ENCODE results near the gene COPS3.

Gene COPS3

GRCh38 chr17:17228521-17229279 lies 52.3 kb downstream of the COPS3 start:
- no peak overlapping the region for H3K4me3 ChIP-seq (ENCODE audit: low read depth, low read length)
- H3K9me3 ChIP-seq (ENCODE audit: control insufficient read depth, insufficient read depth, low read depth, low read length): no peaks in the 10 kb centered on the region

GRCh38 chr17:17227608-17228520 lies 53.2 kb downstream of the COPS3 start:
- H3K36me3 ChIP-seq (ENCODE audit: control insufficient read depth, insufficient read depth, low read length): peaks cover 98% of the 10 kb centered on the region
- H3K27me3 ChIP-seq (ENCODE audit: control insufficient read depth, insufficient read depth, low read length): no peaks in the 10 kb centered on the region
- no peaks in the 10 kb centered on the region for H3K9me3 ChIP-seq (ENCODE audit: control insufficient read depth, insufficient read depth, low read depth, low read length)
- H3K27ac ChIP-seq (ENCODE audit: low read depth, low read length): no peak overlapping the region
- no peak overlapping the region for H3K9ac ChIP-seq (ENCODE audit: low read length)
- H3K4me3 ChIP-seq (ENCODE audit: low read depth, low read length): no peak overlapping the region
- H3K4me1 ChIP-seq (ENCODE audit: control insufficient read depth, insufficient read depth, low read length): no peaks in the 10 kb centered on the region

More at GRCh38 chr17:17228521-17229279, 52.3 kb downstream of the COPS3 start:
- Histone ChIP-seq H3K27ac (ENCODE audit: low read depth, low read length) (no peak overlapping the region), H3K27me3 (ENCODE audit: control insufficient read depth, insufficient read depth, low read length) (no peaks in the 10 kb centered on the region), H3K36me3 (ENCODE audit: control insufficient read depth, insufficient read depth, low read length) (peaks cover 92% of the 10 kb centered on the region), H3K4me1 (ENCODE audit: control insufficient read depth, insufficient read depth, low read length) (no peaks in the 10 kb centered on the region), H3K9ac (ENCODE audit: low read length) (no peak overlapping the region)

GRCh38 chr17:17226451-17227265 lies 54.4 kb downstream of the COPS3 start:
- Histone ChIP-seq H3K4me3 (ENCODE audit: low read depth, low read length) (no peak overlapping the region), H3K9ac (ENCODE audit: low read length) (no peak overlapping the region), H3K9me3 (ENCODE audit: control insufficient read depth, insufficient read depth, low read depth, low read length) (no peaks in the 10 kb centered on the region), H3K27ac (ENCODE audit: low read depth, low read length) (no peak overlapping the region), H3K4me1 (ENCODE audit: control insufficient read depth, insufficient read depth, low read length) (no peaks in the 10 kb centered on the region), H3K36me3 (ENCODE audit: control insufficient read depth, insufficient read depth, low read length) (peaks cover 96% of the 10 kb centered on the region), H3K27me3 (ENCODE audit: control insufficient read depth, insufficient read depth, low read length) (no peaks in the 10 kb centered on the region)

GRCh38 chr17:17225901-17226300 lies 55.1 kb downstream of the COPS3 start:
- Histone ChIP-seq H3K4me1 (ENCODE audit: control insufficient read depth, insufficient read depth, low read length) (no peaks in the 10 kb centered on the region), H3K27ac (ENCODE audit: low read depth, low read length) (no peak overlapping the region), H3K9ac (ENCODE audit: low read length) (no peak overlapping the region), H3K4me3 (ENCODE audit: low read depth, low read length) (no peak overlapping the region), H3K9me3 (ENCODE audit: control insufficient read depth, insufficient read depth, low read depth, low read length) (no peaks in the 10 kb centered on the region), H3K36me3 (ENCODE audit: control insufficient read depth, insufficient read depth, low read length) (peaks cover 96% of the 10 kb centered on the region), H3K27me3 (ENCODE audit: control insufficient read depth, insufficient read depth, low read length) (no peaks in the 10 kb centered on the region)

GRCh38 chr17:17224137-17224536 lies 56.9 kb downstream of the COPS3 start:
- Histone ChIP-seq H3K27ac (ENCODE audit: low read depth, low read length) (no peak overlapping the region), H3K9me3 (ENCODE audit: control insufficient read depth, insufficient read depth, low read depth, low read length) (no peaks in the 10 kb centered on the region), H3K4me1 (ENCODE audit: control insufficient read depth, insufficient read depth, low read length) (no peaks in the 10 kb centered on the region), H3K4me3 (ENCODE audit: low read depth, low read length) (no peak overlapping the region), H3K9ac (ENCODE audit: low read length) (no peak overlapping the region), H3K27me3 (ENCODE audit: control insufficient read depth, insufficient read depth, low read length) (no peaks in the 10 kb centered on the region), H3K36me3 (ENCODE audit: control insufficient read depth, insufficient read depth, low read length) (peaks cover 94% of the 10 kb centered on the region)

DNA sequence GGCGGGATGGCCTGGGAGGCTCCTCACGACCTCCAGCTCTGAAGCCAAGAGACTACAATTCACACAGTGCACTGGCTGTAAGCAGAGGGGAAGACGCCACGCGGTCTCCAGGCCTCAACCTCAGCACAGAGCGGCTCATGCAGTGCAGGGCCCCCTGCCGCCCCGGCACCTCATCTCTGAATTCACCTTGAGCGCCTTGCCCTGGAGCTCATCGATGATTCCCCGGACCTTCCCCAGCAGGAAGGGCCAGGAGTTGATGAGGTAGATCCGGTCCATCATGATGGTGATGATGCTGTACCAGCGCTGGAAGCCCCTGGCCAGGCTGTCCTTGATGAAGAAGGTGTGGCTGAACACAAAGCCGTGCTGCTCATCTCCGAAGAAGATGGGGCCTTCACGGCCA lies 57.3 kb downstream of the COPS3 start:
- H3K9me3 ChIP-seq (ENCODE audit: control insufficient read depth, insufficient read depth, low read depth, low read length): no peaks in the 10 kb centered on the region
- H3K4me1 ChIP-seq (ENCODE audit: control insufficient read depth, insufficient read depth, low read length): no peaks in the 10 kb centered on the region
- H3K27me3 ChIP-seq (ENCODE audit: control insufficient read depth, insufficient read depth, low read length): no peaks in the 10 kb centered on the region
- H3K36me3 ChIP-seq (ENCODE audit: control insufficient read depth, insufficient read depth, low read length): peaks cover 94% of the 10 kb centered on the region
- H3K27ac ChIP-seq (ENCODE audit: low read depth, low read length): no peak overlapping the region
- no peak overlapping the region for H3K9ac ChIP-seq (ENCODE audit: low read length)
- H3K4me3 ChIP-seq (ENCODE audit: low read depth, low read length): no peak overlapping the region

DNA sequence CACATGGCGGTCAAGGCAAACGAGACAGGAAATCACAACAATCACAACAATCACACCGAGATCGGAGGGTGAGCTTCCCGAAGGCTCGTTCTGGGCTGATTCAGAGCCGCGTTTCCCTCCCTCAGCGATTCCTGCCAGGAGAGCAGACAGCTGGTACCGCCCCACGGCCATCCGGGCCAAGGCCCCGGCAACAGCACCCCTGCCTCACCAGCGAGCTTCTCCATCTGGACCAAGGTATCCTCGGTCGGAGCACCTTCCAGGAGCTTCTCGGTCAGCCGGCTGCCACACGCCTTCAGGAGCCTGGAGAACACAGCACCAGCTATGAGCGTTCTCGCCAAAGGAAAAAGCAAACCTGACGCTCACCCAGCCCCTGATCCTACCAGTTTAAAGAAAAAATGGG lies 59.7 kb downstream of the COPS3 start:
- H3K9me3 ChIP-seq (ENCODE audit: control insufficient read depth, insufficient read depth, low read depth, low read length): no peaks in the 10 kb centered on the region
- no peak overlapping the region for H3K9ac ChIP-seq (ENCODE audit: low read length)
- no peak overlapping the region for H3K27ac ChIP-seq (ENCODE audit: low read depth, low read length)
- H3K4me3 ChIP-seq (ENCODE audit: low read depth, low read length): no peak overlapping the region
- H3K27me3 ChIP-seq (ENCODE audit: control insufficient read depth, insufficient read depth, low read length): no peaks in the 10 kb centered on the region
- H3K4me1 ChIP-seq (ENCODE audit: control insufficient read depth, insufficient read depth, low read length): no peaks in the 10 kb centered on the region
- H3K36me3 ChIP-seq (ENCODE audit: control insufficient read depth, insufficient read depth, low read length): peaks cover 94% of the 10 kb centered on the region

DNA sequence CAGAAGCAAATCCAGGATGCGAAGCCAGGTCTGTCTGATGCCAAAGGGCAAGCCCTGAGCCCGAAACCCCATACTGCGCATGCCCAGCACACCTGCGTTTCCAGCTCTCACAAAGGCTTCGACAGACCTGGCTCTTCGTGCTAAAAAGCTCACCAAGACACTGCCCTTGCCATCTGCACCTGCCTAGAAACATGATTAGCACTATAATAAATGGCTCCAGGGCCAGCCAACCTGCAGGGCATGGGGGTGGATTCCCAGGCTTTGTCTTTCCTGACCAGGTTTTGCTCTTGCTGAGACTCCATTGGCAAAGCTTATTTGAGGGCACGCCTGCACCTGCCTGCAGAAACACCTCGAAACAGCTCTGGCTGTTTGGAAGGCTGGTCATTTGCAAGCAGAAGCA lies 60.5 kb downstream of the COPS3 start:
- H3K9me3 ChIP-seq (ENCODE audit: control insufficient read depth, insufficient read depth, low read depth, low read length): no peaks in the 10 kb centered on the region
- no peaks in the 10 kb centered on the region for H3K4me1 ChIP-seq (ENCODE audit: control insufficient read depth, insufficient read depth, low read length)
- no peak overlapping the region for H3K9ac ChIP-seq (ENCODE audit: low read length)
- H3K27ac ChIP-seq (ENCODE audit: low read depth, low read length): no peak overlapping the region
- no peaks in the 10 kb centered on the region for H3K27me3 ChIP-seq (ENCODE audit: control insufficient read depth, insufficient read depth, low read length)
- peaks cover 94% of the 10 kb centered on the region for H3K36me3 ChIP-seq (ENCODE audit: control insufficient read depth, insufficient read depth, low read length)
- H3K4me3 ChIP-seq (ENCODE audit: low read depth, low read length): no peak overlapping the region

- Histone ChIP-seq H3K27ac (ENCODE audit: low read depth, low read length) (no peak overlapping the region), H3K4me1 (ENCODE audit: control insufficient read depth, insufficient read depth, low read length) (no peaks in the 10 kb centered on the region), H3K9me3 (ENCODE audit: control insufficient read depth, insufficient read depth, low read depth, low read length) (no peaks in the 10 kb centered on the region), H3K36me3 (ENCODE audit: control insufficient read depth, insufficient read depth, low read length) (peaks cover 92% of the 10 kb centered on the region), H3K9ac (ENCODE audit: low read length) (no peak overlapping the region), H3K27me3 (ENCODE audit: control insufficient read depth, insufficient read depth, low read length) (no peaks in the 10 kb centered on the region), H3K4me3 (ENCODE audit: low read depth, low read length) (no peak overlapping the region)
Observed at GRCh38 chr17:17217995-17218394, 63.1 kb downstream of the COPS3 start.

- Histone ChIP-seq H3K27ac (ENCODE audit: low read depth, low read length) (no peak overlapping the region), H3K27me3 (ENCODE audit: control insufficient read depth, insufficient read depth, low read length) (no peaks in the 10 kb centered on the region), H3K9ac (ENCODE audit: low read length) (no peak overlapping the region), H3K36me3 (ENCODE audit: control insufficient read depth, insufficient read depth, low read length) (peaks cover 91% of the 10 kb centered on the region), H3K4me3 (ENCODE audit: low read depth, low read length) (no peak overlapping the region), H3K9me3 (ENCODE audit: control insufficient read depth, insufficient read depth, low read depth, low read length) (no peaks in the 10 kb centered on the region), H3K4me1 (ENCODE audit: control insufficient read depth, insufficient read depth, low read length) (no peaks in the 10 kb centered on the region)
Observed at GRCh38 chr17:17216776-17217175, 64.3 kb downstream of the COPS3 start.
